ENCODE results near the gene CACNA1C. TPM values are rescaled to one million over a fixed set of nuclear protein-coding genes. Genes with fewer than 3 reads are reported as not detected.

The CACNA1C gene
- total RNA-seq, 1 donor from 2014 or later, result 15.6 TPM

DNA sequence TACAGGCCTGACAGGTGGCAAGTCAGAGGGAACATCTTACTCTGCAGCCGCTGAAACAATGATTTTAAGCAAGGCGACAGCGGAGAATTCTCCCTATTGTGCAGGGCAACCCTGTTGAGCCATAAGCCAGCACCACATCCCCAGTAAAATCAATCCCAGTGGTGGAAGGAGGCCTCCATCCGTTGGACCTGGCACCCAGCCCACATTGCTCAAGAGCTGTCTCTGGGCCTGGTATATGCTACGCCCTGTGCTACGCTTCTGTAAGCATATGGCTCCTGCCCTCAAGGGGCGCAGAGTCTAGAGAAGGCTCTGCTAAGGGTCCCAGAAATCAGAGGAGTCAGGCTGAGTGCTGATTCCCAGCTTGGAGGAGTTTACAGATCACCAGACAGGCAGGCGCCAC, 265.5 kb downstream of the CACNA1C start:
- no peak for TF ChIP-seq CTCF (IDR thresholded peaks at IDR 0.05)
- DNase-seq (no peak), ATAC-seq (no peak)
- H3K36me3 ChIP-seq, result no peaks in the 10 kb centered on the region
- no peak overlapping the region for H3K4me3 ChIP-seq
- peaks cover 9% of the 10 kb centered on the region for H3K4me1 ChIP-seq
- no peak overlapping the region for H3K27ac ChIP-seq
- H3K9me3 ChIP-seq, result no peaks in the 10 kb centered on the region
- no peaks in the 10 kb centered on the region for H3K27me3 ChIP-seq
- intact Hi-C loops (cut with DNase I), result no loop called here

- Histone ChIP-seq H3K9me3 (no peaks in the 10 kb centered on the region), H3K36me3 (no peaks in the 10 kb centered on the region), H3K27ac (no peak overlapping the region), H3K27me3 (no peaks in the 10 kb centered on the region), H3K4me3 (no peak overlapping the region), H3K4me1 (peaks cover 17% of the 10 kb centered on the region)
- TF ChIP-seq CTCF (IDR thresholded peaks at IDR 0.05), result no peak
- intact Hi-C loops (cut with DNase I), result no loop called here
- DNase-seq (no peak), ATAC-seq (no peak)
Measured at GRCh38 chr12:2319136-2319535, 266.3 kb downstream of the CACNA1C start.

DNA sequence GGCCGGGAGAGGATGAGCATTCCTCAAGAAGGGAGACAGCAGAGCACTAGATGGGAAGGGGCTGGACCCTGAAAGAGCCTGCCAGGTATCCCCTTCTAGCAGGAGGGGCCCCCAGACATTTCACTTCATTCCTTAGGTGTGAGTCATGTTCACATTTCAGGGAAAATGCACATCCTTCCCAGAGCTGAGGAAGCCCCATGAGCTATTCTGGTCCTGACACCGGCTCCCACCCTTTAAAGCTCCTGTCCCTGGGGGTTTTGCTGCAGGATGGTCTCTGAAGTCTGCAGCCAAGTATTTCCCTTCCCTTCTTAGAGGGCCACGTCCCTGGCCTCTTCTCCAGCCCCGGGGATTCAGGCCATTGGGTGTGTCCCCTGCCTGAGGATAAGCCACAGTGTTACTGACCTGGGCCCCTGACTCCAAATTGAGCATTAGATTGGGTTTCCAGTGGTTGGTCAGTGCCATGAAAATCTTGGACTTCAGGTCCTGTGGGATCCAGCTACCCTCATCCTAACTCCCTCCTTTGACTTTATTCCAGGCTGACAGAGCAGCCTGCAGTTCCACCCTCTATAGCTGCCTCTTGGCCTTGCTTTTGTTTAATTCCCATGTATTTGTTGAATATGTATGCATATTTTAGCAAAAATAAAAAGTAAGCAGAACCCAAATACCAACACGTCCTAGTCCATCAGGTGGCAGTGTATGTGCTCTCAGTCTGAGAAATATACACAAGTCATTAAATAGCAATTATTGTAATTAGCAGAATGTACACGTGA, 267.1 kb downstream of the CACNA1C start:
- Histone ChIP-seq H3K27me3 (no peaks in the 10 kb centered on the region), H3K4me3 (no peak overlapping the region), H3K9me3 (no peaks in the 10 kb centered on the region), H3K27ac (no peak overlapping the region), H3K36me3 (no peaks in the 10 kb centered on the region), H3K4me1 (peaks cover 21% of the 10 kb centered on the region)
- TF ChIP-seq CTCF (IDR thresholded peaks at IDR 0.05), result no peak
- ATAC-seq (no peak), DNase-seq (no peak)
- intact Hi-C loops (cut with DNase I), result no loop called here

DNA sequence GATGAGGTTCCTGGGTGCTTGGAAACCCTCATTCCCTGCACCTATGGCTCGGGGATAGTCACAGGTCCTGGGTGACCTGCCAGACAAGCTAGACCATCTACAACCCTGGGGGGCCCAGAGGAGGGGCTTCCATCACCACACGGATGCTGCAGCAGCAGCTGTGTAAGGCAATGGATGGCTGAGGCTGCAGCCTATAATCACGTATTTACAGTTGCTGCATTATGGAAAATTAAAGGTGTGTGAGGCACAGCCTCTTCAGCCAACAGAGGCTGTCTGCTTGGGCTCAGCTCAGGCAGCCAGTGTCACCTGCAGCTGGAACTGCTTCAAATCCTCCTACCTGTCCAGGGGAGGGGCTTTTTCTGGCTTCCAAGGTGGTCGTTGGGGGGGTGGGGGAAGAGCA, 268.1 kb downstream of the CACNA1C start:
- intact Hi-C loops (cut with DNase I), result no loop called here
- no peak for TF ChIP-seq CTCF (IDR thresholded peaks at IDR 0.05)
- ATAC-seq (no peak), DNase-seq (no peak)
- Histone ChIP-seq H3K27ac (no peak overlapping the region), H3K36me3 (no peaks in the 10 kb centered on the region), H3K4me3 (no peak overlapping the region), H3K27me3 (no peaks in the 10 kb centered on the region), H3K4me1 (peaks cover 21% of the 10 kb centered on the region), H3K9me3 (no peaks in the 10 kb centered on the region)

DNA sequence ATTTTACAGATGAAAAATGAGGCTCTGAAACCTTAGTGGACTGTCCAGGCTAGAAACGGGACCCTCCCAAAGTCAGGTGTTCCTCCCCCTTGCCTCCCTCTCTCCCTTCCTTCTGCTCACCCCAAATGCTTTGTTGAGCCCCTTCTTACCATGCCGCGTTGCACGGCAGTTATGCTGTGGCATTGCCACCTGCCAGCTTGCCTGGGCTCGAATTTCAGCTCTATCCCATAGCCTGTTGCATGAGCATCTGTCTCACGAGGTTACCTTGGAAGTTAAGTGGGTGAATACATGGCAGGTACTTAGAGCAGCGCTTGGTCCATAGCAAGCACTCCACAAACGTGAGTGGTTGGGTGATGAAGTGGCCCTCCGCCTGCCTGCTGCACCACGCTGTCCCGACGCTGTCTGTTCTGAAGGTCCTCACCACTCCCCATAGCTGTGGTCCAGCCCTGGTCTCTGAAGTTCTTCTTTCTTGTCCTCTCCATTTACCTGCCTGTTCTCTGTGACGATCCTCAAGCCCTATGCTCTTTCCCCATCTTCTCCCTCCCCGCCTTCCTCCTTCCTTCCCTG, 269.9 kb downstream of the CACNA1C start:
- H3K9me3 ChIP-seq, result no peaks in the 10 kb centered on the region
- no peak overlapping the region for H3K4me3 ChIP-seq
- H3K36me3 ChIP-seq, result no peaks in the 10 kb centered on the region
- no peak for DNase-seq
- H3K27me3 ChIP-seq, result no peaks in the 10 kb centered on the region
- H3K27ac ChIP-seq, result no peak overlapping the region
- peaks cover 19% of the 10 kb centered on the region for H3K4me1 ChIP-seq
- TF ChIP-seq CTCF (IDR thresholded peaks at IDR 0.05), result no peak
- intact Hi-C loops (cut with DNase I), result no loop called here
- ATAC-seq, result no peak

All from upper lobe of right lung (tissue), 1 donor.